Subcutaneous adipose tissue (tissue), 4 donors: ENCODE results near the gene KRT73. TPM values are rescaled to one million over a fixed set of nuclear protein-coding genes. Genes with fewer than 3 reads are reported as not detected.

ENCODE experiments used
- total RNA-seq, 4 donors: library from RNA; depleted of rRNA; stranded (reverse); fragments of >200 nt; gene quantifications; one replicate each; pipeline ENCODE4 v1.1.0, GENCODE V29; 2016
- TF ChIP-seq, protein P1 (sequence below): fragments of 450-650 bp; IDR thresholded peaks from one replicate; pipeline ENCODE4 v1.5.1; 2016; ENCODE audit warnings: low read depth, mild to moderate bottlenecking, control low read depth, antibody characterized with exemption, moderate library complexity

Gene KRT73
- total RNA-seq, 4 donors from 2014 or later, result not detected

DNA sequence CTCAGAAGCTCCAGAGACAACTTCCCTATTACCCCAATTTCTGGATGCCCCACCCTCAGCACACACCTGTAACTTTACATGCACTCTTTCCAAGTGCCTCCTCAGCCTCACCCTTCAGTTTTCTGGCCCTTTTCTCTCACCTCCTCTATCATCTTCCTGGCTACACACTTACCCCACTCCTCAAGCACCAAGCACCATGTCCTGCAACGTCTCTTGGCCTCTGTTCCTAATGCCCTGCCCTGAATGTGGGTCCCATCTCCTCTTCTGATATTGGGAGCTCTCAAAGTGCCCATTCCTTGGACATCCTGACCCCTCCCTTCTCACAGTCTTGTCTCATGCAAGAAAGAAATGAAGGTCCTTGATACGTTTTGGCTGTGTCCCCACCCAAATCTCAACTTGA is 18.3 kb downstream of the KRT73 start:
- TF ChIP-seq, protein P1, sequence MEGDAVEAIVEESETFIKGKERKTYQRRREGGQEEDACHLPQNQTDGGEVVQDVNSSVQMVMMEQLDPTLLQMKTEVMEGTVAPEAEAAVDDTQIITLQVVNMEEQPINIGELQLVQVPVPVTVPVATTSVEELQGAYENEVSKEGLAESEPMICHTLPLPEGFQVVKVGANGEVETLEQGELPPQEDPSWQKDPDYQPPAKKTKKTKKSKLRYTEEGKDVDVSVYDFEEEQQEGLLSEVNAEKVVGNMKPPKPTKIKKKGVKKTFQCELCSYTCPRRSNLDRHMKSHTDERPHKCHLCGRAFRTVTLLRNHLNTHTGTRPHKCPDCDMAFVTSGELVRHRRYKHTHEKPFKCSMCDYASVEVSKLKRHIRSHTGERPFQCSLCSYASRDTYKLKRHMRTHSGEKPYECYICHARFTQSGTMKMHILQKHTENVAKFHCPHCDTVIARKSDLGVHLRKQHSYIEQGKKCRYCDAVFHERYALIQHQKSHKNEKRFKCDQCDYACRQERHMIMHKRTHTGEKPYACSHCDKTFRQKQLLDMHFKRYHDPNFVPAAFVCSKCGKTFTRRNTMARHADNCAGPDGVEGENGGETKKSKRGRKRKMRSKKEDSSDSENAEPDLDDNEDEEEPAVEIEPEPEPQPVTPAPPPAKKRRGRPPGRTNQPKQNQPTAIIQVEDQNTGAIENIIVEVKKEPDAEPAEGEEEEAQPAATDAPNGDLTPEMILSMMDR, result no peak

DNA sequence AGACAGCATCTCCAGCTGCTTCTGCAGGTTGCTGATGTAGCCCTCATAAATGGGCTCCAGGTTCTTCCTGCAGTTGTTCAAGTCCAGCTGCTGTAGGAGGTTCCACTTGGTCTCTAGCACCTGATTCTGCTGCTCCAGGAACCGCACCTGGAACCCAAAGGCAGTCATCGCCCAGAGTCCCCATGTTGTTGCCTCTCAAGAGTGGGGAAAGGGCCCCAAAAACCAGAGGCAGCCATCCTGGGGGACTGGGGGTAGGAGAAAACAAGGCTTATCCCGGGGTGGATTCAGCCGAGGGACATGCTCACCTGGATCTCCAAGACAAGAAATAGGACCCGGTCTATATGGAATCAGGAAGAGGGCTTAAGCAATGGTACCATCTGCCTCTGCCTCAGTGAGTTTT is 19.4 kb downstream of the KRT73 start:
- TF ChIP-seq, protein P1, result no peak

DNA sequence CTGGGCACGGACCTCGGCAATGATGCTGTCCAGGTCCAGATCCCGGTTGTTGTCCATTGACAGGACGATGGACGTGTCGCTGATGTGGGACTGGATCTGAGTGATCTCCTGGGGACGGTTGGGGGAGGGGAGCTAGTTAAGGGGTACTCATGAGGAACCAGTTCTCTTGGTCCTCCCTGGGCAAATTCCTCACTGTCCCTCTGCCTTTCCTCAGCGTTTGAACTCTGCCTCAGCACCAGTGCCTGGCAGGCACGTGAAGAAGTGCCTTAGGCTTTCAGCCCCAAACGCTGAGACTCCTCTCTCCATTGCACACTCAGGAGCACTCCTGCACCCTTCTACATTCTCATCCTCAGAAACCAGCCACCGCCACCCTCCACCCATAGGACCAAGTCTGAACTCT is 26.8 kb downstream of the KRT73 start:
- TF ChIP-seq, protein P1, result no peak

DNA sequence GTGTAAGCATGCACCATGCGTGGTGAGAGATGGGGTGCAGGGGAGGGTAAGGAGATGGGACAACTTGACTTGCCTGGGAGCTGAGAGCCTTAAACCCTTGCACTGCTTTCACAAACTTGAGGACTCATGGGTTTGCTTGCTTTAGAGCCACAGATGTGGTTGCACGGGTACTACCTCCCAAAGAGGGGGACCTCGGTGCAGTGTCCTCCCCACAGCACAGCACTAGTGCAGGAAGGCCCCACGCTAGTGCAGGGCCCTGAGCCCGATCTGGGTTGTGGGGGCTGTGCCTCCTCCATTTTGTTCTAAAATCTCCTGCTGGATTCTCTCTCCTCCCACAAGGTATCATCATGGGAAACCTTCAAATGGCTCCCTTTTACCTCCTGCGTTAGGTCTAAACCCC is 28.3 kb downstream of the KRT73 start:
- TF ChIP-seq, protein P1, result no peak

DNA sequence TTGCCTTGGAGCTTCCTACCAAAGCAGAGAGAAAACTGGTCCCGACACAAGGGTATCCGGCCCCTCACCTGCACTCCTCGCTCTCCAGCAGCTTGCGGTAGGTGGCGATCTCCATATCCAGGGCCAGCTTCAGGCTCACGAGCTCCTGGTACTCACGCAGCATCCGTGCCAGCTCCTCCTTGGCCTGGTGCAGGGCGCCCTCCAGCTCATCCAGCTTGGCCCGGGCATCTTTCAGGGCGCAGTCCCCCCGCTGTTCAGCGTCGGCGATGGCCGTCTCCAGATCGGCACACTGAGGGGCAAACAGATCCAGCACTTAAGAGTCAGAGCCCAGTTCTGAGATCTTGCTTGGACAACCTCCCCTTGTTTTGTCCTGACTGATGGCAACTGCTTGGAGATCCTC is 30.8 kb downstream of the KRT73 start:
- TF ChIP-seq, protein P1, result no peak

DNA sequence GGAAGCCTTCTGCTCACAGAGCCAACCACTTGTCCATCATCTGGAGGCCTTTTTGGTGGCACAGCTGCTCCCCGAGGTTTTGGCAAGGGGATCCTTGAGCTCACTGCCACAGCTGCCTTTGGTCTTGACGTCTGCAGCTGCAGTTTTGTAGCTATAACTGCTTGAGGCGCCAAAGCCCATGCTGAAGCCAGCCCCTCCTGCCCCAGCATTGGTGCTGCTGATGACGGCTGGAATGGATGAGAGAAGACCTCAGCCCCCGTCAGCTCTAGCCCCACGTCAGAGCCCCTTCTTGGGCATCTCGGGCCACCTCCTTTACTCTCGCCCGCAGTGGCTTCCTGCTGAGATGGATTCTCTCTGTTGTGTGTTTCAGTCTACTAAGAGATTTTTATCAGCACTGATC is 32.4 kb downstream of the KRT73 start:
- TF ChIP-seq, protein P1, result no peak

DNA sequence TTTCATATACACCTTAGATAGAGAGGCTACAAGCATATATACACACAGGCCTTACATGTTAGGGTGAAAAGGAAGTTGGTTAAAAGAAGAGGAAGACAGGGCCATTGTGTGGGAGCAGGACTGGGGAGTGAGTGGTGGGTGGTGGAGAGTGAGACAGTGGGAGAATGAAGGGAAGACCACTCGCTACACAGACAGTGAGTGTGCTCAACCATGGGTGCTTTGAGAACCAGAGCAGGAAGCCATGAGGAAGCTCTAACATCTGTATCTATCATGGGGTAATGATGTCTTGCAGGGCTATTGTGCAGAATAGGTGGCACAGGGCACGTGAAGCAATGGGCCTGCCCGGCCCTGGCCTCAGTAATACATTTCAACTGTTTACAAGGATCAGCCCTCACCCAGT is 33.3 kb downstream of the KRT73 start:
- TF ChIP-seq, protein P1, result no peak
